Kidney (tissue), 14 donors: ENCODE results near the gene SUCLG2. TPM values are rescaled to one million over a fixed set of nuclear protein-coding genes. Genes with fewer than 3 reads are reported as not detected.
A peak's percentile ranks its signal among the peaks of the same experiment; 100 is the strongest.

Source experiments
- DNase-seq, 5 donors: peaks; one replicate each; pipeline ENCODE4 v3.0.0-alpha.2; 2013 to 2020
- FAIRE-seq: peaks from 2 replicates; lab custom pipeline; 2012; peaks lifted over from hg19 to GRCh38; lab: Jason Lieb, UNC
- H3K27ac ChIP-seq, 2 donors: one replicate each; pipeline ENCODE4 v1.7.0; 2013; ENCODE audit warnings: low read depth in 2 of 2, low read length in 2 of 2, inconsistent platforms in 1 of 2
- H3K27me3 ChIP-seq: one replicate; pipeline ENCODE4 v1.7.1; 2013; ENCODE audit warnings: low read length, inconsistent platforms; ENCODE audit not compliant: control insufficient read depth, insufficient read depth
- H3K36me3 ChIP-seq, 3 donors: one replicate each; pipeline versions ENCODE4 v1.7.0 to v1.7.1; 2013; ENCODE audit warnings: low read length in 3 of 3, control low read depth in 1 of 3, inconsistent platforms in 1 of 3; ENCODE audit not compliant: insufficient read depth in 3 of 3, control insufficient read depth in 2 of 3
- H3K4me1 ChIP-seq, 3 donors: one replicate each; pipeline versions ENCODE4 v1.7.0 to v1.7.1; 2013; ENCODE audit warnings: low read length in 3 of 3, inconsistent platforms in 1 of 3, low read depth in 1 of 3; ENCODE audit not compliant: control insufficient read depth in 2 of 3, insufficient read depth in 2 of 3
- H3K4me3 ChIP-seq, 3 donors: one replicate each; pipeline versions ENCODE4 v1.7.0 to v1.8.1; 2013; ENCODE audit warnings: low read length in 3 of 3, control low read depth in 1 of 3, inconsistent platforms in 1 of 3
- H3K9ac ChIP-seq, 3 donors: one replicate each; pipeline versions ENCODE4 v1.7.0 to v1.7.1; 2013; ENCODE audit warnings: low read length in 3 of 3, control low read depth in 1 of 3, inconsistent platforms in 1 of 3
- H3K9me3 ChIP-seq, 3 donors: one replicate each; pipeline versions ENCODE4 v1.7.0 to v1.7.1; 2013; ENCODE audit warnings: low read length in 3 of 3, control low read depth in 1 of 3, inconsistent platforms in 1 of 3; ENCODE audit not compliant: control insufficient read depth in 2 of 3, insufficient read depth in 1 of 3
- intact Hi-C: fragments of 100-400 bp; cut with DNase I; formaldehyde crosslinking; loops from one replicate; pipeline ENCODE4 v1.11.1; 2022
- polyA plus RNA-seq: library from polyadenylated mRNA; stranded (reverse); fragments of 350-450 nt; fragmentation: Illumina TruSeq; extraction: RNeasy Lipid Tissue Mini Kit (QIAGEN cat#74804); gene quantifications from one replicate; pipeline ENCODE4 v1.2.3, GENCODE V29; 2014; ENCODE audit warnings: low read depth, low replicate concordance; ENCODE audit not compliant: insufficient read depth
- total RNA-seq: library from RNA; stranded (reverse); fragmentation: NEBNext Ultra II Directional; extraction: Animal tissue kit (Norgen Biotek cat#: 25700); gene quantifications from one replicate; pipeline ENCODE4 v1.2.1, GENCODE V29; 2021
- TF ChIP-seq, protein P1 (sequence below): IDR thresholded peaks from 3 replicates; pipeline ENCODE4 v1.5.1; 2012; ENCODE audit warnings: mild to moderate bottlenecking, moderate library complexity, borderline replicate concordance; ENCODE audit not compliant: insufficient read depth; ENCODE audit errors: extremely low read depth
- donor health status: control.
- donor health status: control.
- donor health status: control.
- donor health status: control.
- donor health status: control.
- donor health status: DM: yes; HTN: yes; CAD: no.
- donor health status: Normal renal cell carcinoma (clear cell type).

The SUCLG2 gene
- total and polyA plus RNA-seq, 2 donors from 2014 or later, result 62.8 to 117 TPM

DNA sequence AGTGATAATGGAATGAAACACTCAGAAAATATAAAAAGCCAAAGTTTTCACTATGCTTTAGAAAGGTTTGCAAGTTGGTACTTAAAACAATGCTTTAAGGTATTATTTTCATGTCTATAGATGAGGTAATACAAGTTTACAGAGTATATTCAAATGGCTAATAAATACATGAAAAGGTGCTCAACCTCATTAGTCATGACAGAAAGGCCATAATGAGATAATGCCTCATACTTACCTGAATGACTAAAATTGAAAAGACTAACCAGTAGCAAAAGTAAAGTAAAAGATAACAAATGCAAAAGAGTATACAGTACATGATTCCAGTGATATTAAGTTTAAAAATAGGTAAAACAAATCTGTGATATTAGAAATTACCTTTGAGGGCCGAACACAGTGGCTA, 163.8 kb downstream of the SUCLG2 start:
- peaks cover 0 to 3% (median 0%) of the 10 kb centered on the region in 3 donors for H3K4me1 ChIP-seq

DNA sequence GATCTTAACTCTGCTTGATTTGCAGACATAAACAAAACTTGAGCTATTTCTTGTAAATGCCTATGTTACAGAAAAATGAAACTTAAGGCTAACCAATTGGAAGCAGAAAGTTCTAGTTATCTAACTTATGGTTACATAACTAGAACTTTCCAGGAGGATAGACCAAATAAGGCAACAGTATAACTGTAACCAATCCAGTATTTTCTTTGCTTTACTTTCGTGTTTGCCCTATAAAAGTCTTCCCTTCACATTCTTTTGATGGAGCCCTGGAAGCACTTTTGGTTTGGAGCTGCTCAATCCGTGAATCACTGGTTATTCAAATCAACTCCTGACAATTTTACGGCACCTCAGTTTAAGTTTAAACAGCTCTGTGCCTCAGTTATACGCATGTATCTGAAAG, 164.6 kb downstream of the SUCLG2 start:
- no peak for FAIRE-seq
- intact Hi-C loops, result no loop called here

More for the DNA sequence above, 163.8 kb downstream of the SUCLG2 start:
- Histone ChIP-seq H3K27me3 (no peaks in the 10 kb centered on the region), H3K27ac (no peak overlapping the region), H3K4me3 (no peak overlapping the region), H3K36me3 (peaks cover 0 to 6% (median 0%) of the 10 kb centered on the region in 3 donors), H3K9ac (no peak overlapping the region), H3K9me3 (no peaks in the 10 kb centered on the region)
- FAIRE-seq (no peak), DNase-seq (no peak)
- intact Hi-C loops, result no loop called here
- TF ChIP-seq, protein P1, sequence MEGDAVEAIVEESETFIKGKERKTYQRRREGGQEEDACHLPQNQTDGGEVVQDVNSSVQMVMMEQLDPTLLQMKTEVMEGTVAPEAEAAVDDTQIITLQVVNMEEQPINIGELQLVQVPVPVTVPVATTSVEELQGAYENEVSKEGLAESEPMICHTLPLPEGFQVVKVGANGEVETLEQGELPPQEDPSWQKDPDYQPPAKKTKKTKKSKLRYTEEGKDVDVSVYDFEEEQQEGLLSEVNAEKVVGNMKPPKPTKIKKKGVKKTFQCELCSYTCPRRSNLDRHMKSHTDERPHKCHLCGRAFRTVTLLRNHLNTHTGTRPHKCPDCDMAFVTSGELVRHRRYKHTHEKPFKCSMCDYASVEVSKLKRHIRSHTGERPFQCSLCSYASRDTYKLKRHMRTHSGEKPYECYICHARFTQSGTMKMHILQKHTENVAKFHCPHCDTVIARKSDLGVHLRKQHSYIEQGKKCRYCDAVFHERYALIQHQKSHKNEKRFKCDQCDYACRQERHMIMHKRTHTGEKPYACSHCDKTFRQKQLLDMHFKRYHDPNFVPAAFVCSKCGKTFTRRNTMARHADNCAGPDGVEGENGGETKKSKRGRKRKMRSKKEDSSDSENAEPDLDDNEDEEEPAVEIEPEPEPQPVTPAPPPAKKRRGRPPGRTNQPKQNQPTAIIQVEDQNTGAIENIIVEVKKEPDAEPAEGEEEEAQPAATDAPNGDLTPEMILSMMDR, result no peak

DNA sequence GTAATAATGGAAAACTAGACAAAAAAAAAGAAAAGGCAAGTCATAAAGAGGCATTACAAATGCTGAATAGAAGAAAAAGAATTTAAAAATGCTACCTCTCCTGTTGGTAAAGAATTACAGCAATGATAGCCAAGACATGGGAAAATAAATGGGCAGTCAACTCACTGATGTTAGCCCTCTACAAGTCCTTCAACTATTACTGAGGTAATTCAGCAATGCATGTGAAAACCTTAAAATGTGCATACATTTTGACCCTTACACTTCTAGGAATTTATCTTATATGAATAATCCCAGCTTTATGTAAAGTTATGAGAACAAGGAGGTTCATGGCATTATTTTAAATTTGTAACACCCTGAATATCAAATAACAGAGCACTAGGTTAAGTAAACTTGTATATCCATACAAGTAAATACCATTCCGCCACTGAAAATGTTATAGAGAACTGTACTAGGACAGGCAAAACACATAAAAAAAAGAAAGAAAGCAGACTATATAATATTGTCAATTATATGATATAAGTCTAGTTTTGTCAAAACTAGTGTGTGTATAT, 166.8 kb downstream of the SUCLG2 start:
- Histone ChIP-seq H3K27ac (no peak overlapping the region), H3K4me1 (peaks cover 0 to 5% (median 3%) of the 10 kb centered on the region in 3 donors), H3K4me3 (no peak overlapping the region), H3K27me3 (no peaks in the 10 kb centered on the region), H3K9me3 (no peaks in the 10 kb centered on the region), H3K9ac (no peak overlapping the region), H3K36me3 (no peaks in the 10 kb centered on the region)
- DNase-seq (no peak), FAIRE-seq (no peak)
- intact Hi-C loops, result no loop called here
- TF ChIP-seq, protein P1, result no peak

More for the DNA sequence above, 164.6 kb downstream of the SUCLG2 start:
- H3K36me3 ChIP-seq, result peaks cover 0 to 6% (median 0%) of the 10 kb centered on the region in 3 donors
- TF ChIP-seq, protein P1, result no peak
- H3K9ac ChIP-seq, result peak overlapping the region in 1 of 3 donors; percentile 12
- H3K9me3 ChIP-seq, result no peaks in the 10 kb centered on the region
- peaks cover 0 to 3% (median 0%) of the 10 kb centered on the region in 3 donors for H3K4me1 ChIP-seq
- no peak for DNase-seq
- no peaks in the 10 kb centered on the region for H3K27me3 ChIP-seq
- no peak overlapping the region for H3K4me3 ChIP-seq
- H3K27ac ChIP-seq, result peak overlapping the region in 1 of 2 donors; percentile 0

DNA sequence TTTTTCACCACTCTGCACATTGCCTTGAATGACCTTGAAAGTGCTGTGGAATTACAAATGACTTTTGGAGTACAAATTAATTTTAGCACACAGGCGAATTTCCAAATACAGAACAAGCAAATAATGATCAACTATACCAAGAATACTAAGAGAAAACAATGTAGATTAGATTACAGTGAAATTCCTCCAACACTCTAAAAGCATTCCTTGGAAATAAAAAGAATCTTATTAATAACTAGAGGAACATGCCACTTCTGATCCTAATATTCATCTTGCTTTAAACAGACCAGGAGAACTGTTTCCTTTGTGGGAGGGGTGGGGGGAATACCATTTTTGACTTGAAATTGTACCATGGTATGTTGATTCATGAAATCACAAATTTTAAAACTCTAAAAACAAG, 167.5 kb downstream of the SUCLG2 start:
- DNase-seq, result no peak
- Histone ChIP-seq H3K27ac (no peak overlapping the region), H3K4me3 (no peak overlapping the region), H3K9me3 (no peaks in the 10 kb centered on the region), H3K4me1 (peaks cover 0 to 5% (median 3%) of the 10 kb centered on the region in 3 donors), H3K9ac (no peak overlapping the region), H3K27me3 (no peaks in the 10 kb centered on the region), H3K36me3 (no peaks in the 10 kb centered on the region)
- TF ChIP-seq, protein P1, result no peak
- intact Hi-C loops, result no loop called here
- no peak for FAIRE-seq
